ENCODE measurements around the gene PPP1R15B.

PPP1R15B gene

GRCh38 chr1:204404629-204405028 is 7.0 kb downstream of the PPP1R15B start:
- in situ Hi-C loops (cut with MboI; ENCODE audit: low sequenced_read_pairs, unreplicated experiment), result no loop called here
- TF ChIP-seq, protein P1, sequence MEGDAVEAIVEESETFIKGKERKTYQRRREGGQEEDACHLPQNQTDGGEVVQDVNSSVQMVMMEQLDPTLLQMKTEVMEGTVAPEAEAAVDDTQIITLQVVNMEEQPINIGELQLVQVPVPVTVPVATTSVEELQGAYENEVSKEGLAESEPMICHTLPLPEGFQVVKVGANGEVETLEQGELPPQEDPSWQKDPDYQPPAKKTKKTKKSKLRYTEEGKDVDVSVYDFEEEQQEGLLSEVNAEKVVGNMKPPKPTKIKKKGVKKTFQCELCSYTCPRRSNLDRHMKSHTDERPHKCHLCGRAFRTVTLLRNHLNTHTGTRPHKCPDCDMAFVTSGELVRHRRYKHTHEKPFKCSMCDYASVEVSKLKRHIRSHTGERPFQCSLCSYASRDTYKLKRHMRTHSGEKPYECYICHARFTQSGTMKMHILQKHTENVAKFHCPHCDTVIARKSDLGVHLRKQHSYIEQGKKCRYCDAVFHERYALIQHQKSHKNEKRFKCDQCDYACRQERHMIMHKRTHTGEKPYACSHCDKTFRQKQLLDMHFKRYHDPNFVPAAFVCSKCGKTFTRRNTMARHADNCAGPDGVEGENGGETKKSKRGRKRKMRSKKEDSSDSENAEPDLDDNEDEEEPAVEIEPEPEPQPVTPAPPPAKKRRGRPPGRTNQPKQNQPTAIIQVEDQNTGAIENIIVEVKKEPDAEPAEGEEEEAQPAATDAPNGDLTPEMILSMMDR (IDR thresholded peaks at IDR 0.05; ENCODE audit: borderline replicate concordance, control extremely low read depth, extremely low read depth, insufficient read depth, missing control alignments), result no peak

GRCh38 chr1:204402391-204402790 is 9.2 kb downstream of the PPP1R15B start:
- TF ChIP-seq, protein P1 (IDR thresholded peaks at IDR 0.05; ENCODE audit: borderline replicate concordance, control extremely low read depth, extremely low read depth, insufficient read depth, missing control alignments), result no peak
- in situ Hi-C loops (cut with MboI; ENCODE audit: low sequenced_read_pairs, unreplicated experiment), result no loop called here
- no peak for DNase-seq (ENCODE audit: low spot score)

More at GRCh38 chr1:204404629-204405028, 7.0 kb downstream of the PPP1R15B start:
- DNase-seq (ENCODE audit: low spot score), result no peak

- in situ Hi-C loops (cut with MboI; ENCODE audit: low sequenced_read_pairs, unreplicated experiment), result no loop called here
- TF ChIP-seq, protein P1 (IDR thresholded peaks at IDR 0.05; ENCODE audit: borderline replicate concordance, control extremely low read depth, extremely low read depth, insufficient read depth, missing control alignments), result no peak
- DNase-seq (ENCODE audit: low spot score), result no peak
These were observed 9.9 kb downstream of the PPP1R15B start for GRCh38 chr1:204401730-204402129.

DNA sequence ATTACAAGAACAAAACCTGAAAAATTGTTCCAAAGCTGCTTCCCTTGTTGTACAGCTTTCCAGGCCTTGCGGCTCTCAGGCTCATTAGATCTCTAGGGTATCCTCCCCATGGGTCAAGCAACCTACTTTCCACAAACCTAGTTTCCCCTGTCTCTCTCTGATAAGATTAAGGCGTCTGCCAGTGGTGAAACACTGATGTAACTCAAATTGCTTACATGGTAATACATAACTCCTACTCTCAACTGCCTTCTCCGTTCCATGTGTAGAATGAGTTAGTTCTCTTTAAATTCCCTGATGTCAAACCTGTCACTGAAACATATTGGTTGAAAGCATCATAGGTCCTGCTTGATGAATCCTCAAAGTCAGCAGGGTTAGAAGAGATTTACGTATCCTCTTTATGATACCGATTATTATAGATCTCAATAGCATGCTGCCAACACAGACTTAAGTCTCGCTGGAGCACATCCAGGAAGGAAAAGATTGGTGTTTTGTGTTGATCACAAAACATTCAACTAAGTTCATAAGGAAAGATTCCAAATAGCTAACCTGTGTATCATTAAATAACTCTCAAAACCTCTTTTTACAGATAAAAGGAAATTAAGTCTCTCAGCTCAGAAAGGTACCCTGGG is 10.6 kb downstream of the PPP1R15B start:
- in situ Hi-C loops (cut with MboI; ENCODE audit: low sequenced_read_pairs, unreplicated experiment), result no loop called here
- TF ChIP-seq, protein P1 (IDR thresholded peaks at IDR 0.05; ENCODE audit: borderline replicate concordance, control extremely low read depth, extremely low read depth, insufficient read depth, missing control alignments), result no peak
- DNase-seq (ENCODE audit: low spot score), result no peak

DNA sequence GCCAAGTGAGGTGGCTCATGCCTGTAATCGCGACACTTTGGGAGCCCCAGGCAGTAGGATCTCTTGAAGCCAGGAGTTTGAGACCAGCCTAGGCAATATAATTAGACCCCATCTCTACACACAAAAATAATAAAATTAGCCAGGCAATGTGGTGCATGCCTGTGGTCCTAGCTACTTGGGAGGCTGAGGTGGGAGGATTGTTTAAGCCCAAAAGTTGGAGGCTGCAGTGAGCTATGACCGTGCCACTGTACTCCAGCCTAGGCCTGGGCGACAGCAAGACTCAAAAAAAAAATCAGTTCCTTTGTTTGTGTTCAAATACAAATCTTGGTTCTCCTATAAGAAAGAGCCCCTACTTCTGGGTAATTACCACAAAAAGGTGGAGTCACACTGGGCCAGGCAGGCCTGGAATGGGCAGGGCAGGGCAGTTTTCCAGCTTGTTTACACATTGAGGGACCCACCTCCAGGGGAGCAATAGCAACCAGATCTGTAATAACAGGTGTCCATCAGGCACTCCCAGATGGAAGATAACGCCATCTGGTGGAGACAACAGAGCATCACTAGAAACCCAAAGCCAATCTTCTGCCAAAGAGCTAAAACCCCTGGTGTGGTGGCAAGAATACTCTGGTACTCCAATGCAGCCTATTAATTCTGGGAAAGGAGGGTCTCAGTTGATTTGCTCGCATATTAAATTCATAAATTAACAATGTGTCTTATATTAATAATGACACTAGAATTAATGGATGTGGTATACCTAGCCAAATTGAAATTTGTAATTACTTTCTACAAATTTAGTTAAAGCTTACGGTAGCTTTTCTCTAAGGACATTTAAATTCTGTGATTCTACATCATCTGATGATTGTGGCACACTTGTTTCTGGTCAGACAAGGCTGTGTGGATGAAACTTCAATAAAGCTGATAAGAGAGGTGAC is 13.2 kb downstream of the PPP1R15B start:
- TF ChIP-seq, protein P1 (IDR thresholded peaks at IDR 0.05; ENCODE audit: borderline replicate concordance, control extremely low read depth, extremely low read depth, insufficient read depth, missing control alignments), result peak; percentile 70
- in situ Hi-C loops (cut with MboI; ENCODE audit: low sequenced_read_pairs, unreplicated experiment), result no loop called here
- DNase-seq (ENCODE audit: low spot score), result peak; percentile 78

DNA sequence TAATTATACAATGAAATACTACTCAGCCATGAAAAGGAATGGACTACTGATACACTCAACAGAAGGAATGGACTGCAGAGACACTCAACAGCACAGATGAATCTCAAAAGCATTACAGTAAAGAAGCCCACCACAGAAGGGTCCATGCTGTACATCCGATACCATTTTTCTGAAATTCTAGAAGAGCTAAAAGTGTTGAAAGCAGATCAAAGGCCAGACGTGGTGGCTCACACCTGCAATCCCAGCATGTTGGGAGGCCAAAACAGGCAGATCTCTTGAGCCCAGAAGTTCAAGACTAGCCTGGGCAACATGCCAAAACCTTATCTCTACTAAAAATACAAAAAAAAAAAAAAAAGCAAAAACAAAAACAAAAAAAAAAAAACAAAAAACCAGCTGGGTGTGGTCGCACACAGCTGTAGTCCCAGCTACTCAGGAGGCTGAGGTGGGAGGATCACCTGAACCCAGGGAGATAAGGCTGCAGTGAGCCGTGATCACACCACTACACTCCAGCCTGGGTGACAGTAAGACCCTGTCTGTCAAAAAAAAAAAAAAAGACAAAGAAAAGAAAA is 15.5 kb downstream of the PPP1R15B start:
- in situ Hi-C loops (cut with MboI; ENCODE audit: low sequenced_read_pairs, unreplicated experiment), result no loop called here
- TF ChIP-seq, protein P1 (IDR thresholded peaks at IDR 0.05; ENCODE audit: borderline replicate concordance, control extremely low read depth, extremely low read depth, insufficient read depth, missing control alignments), result no peak
- DNase-seq (ENCODE audit: low spot score), result no peak
